ENCODE measurements around the gene SH3RF3. TPM values are rescaled to one million over a fixed set of nuclear protein-coding genes. Genes with fewer than 3 reads are reported as not detected.
A peak's percentile ranks its signal among the peaks of the same experiment; 100 is the strongest.

The SH3RF3 gene
- total RNA-seq, 1 donor from 2014 or later = 59.5 TPM

DNA sequence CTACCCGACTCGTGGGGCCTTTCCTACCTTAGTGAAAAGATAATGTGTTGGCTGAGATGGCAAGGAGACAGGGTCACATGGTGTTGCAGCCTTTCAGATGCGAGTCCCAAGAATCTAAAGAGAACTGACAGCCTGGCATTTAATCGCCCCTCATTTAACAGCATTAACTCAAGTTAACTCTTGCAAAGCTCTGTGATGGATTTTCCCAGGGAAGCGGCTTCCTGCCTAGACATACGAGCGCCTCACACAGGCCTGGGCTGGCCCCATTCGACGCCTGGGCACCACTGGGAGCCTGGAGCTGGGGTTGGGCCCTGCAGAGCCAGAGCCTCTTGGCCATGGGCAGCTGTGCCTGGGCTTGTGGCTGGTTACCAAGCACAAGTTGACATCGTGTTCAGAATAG is 344.0 kb downstream of the SH3RF3 start:
- Mint-ChIP-seq H3K9me3 (ENCODE audit: low read depth) (no peaks in the 10 kb centered on the region), H3K27ac (ENCODE audit: unreplicated experiment) (peak overlapping the region; percentile 87), H3K36me3 (ENCODE audit: low read depth) (no peaks in the 10 kb centered on the region), H3K4me1 (ENCODE audit: low read depth) (peaks cover 88% of the 10 kb centered on the region), H3K4me3 (ENCODE audit: unreplicated experiment) (no peak overlapping the region), H3K27me3 (ENCODE audit: low read depth) (no peaks in the 10 kb centered on the region)
- TF ChIP-seq, protein P1, sequence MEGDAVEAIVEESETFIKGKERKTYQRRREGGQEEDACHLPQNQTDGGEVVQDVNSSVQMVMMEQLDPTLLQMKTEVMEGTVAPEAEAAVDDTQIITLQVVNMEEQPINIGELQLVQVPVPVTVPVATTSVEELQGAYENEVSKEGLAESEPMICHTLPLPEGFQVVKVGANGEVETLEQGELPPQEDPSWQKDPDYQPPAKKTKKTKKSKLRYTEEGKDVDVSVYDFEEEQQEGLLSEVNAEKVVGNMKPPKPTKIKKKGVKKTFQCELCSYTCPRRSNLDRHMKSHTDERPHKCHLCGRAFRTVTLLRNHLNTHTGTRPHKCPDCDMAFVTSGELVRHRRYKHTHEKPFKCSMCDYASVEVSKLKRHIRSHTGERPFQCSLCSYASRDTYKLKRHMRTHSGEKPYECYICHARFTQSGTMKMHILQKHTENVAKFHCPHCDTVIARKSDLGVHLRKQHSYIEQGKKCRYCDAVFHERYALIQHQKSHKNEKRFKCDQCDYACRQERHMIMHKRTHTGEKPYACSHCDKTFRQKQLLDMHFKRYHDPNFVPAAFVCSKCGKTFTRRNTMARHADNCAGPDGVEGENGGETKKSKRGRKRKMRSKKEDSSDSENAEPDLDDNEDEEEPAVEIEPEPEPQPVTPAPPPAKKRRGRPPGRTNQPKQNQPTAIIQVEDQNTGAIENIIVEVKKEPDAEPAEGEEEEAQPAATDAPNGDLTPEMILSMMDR (IDR thresholded peaks at IDR 0.05) = no peak
- peak; percentile 74 for DNase-seq (ENCODE audit: low spot score)

DNA sequence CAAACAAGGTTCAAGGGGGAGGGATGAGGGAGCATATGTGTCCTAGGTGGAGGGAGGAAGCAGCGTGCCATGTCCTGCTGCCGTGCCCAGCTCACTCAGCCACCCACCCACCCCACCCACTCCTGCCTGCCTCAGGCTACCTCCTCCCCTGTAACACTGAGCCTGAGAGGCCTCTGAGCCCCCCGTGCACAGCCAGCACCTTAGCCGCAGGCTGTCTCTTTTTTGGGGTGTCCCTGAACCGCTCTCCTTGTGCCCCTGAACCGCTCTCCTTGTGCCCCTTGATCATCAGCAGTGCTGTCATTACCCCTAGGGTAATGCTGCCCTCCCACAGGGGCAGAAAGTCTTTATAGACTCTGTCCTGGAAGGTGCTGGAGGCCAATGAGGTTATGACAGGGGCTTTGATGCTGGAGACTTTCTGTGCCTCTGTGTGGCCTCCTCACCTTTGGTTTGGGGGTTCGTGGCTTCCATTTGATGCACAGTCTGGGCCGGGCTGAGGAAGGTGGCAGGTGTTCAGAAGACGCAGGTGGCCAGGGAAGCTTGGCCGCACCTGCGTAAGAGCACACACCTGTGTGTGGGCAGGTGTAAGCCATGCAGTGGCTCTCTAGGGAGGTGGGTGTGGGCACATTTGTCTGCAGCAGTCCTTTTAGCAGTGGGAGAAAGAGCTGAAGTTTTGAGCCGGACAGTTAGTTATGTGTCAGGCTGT is 344.8 kb downstream of the SH3RF3 start:
- Mint-ChIP-seq H3K9me3 (ENCODE audit: low read depth) (no peaks in the 10 kb centered on the region), H3K27me3 (ENCODE audit: low read depth) (no peaks in the 10 kb centered on the region), H3K4me1 (ENCODE audit: low read depth) (peaks cover 88% of the 10 kb centered on the region), H3K4me3 (ENCODE audit: unreplicated experiment) (no peak overlapping the region), H3K27ac (ENCODE audit: unreplicated experiment) (peak overlapping the region; percentile 87), H3K36me3 (ENCODE audit: low read depth) (peaks cover 4% of the 10 kb centered on the region)
- peak; percentile 48 for DNase-seq (ENCODE audit: low spot score)
- TF ChIP-seq, protein P1 (IDR thresholded peaks at IDR 0.05) = no peak

DNA sequence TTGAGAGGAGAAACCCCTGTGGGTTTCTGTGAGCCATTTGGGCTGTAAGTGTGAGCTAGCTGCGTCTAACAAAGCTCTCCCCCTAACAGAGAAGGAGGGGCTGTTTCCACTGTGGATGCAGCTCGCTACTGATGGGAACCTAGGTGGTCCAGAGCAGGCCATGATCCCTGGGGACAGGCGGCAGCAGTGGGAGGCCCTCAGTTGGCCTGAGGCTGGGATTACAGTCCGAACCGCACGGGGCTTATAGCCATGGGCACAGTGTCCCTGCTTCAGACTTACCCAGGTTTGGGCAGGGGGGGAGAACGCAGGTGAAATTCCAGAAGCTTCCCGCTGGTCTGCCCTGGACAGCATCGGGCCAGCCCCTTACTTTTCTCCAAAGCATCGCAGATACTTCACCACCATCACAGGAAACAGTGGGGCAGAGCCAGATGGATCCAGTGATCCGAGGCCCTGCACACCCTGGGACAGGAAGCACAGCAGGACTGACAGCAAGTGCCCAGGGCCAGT is 345.4 kb downstream of the SH3RF3 start:
- H3K4me1 Mint-ChIP-seq (ENCODE audit: low read depth) = peaks cover 86% of the 10 kb centered on the region

DNA sequence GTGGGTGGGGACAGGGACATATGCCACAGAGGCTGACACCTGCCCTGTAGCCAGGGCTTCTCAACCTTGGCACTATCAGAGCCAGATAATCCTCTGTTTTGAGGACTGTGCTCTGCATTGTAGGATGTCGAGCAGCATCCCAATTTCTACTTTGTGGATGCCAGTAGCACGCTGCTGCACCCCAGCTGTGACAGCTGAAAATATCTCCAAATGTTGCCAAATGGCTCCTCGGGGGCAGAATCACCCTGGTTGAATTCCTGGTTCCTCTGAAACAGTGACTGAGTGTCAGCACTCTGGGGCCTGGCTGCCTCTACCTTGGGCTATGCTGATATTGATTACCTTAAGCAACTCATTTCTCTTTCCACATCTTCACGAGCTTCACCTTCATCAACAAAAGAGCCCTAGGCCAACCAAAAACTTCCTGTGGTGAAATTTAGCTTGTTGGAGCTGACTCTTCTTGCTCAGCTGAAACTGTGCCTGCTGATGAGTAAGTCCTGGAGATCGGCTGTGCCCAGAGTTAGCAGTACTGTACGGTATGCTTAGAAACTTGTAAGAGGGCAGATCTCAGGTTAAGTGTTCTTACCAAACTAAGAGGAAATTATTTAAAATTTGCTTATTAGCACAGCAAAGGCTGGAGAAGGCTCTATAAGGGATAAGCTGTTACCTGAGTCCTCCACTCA is 346.7 kb downstream of the SH3RF3 start:
- TF ChIP-seq, protein P1 (IDR thresholded peaks at IDR 0.05) = no peak
- Mint-ChIP-seq H3K4me1 (ENCODE audit: low read depth) (peaks cover 84% of the 10 kb centered on the region), H3K9me3 (ENCODE audit: low read depth) (no peaks in the 10 kb centered on the region), H3K36me3 (ENCODE audit: low read depth) (peaks cover 9% of the 10 kb centered on the region), H3K27me3 (ENCODE audit: low read depth) (no peaks in the 10 kb centered on the region), H3K4me3 (ENCODE audit: unreplicated experiment) (no peak overlapping the region), H3K27ac (ENCODE audit: unreplicated experiment) (peak overlapping the region; percentile 74)
- DNase-seq (ENCODE audit: low spot score) = peak; percentile 35

More for the DNA sequence above, 345.4 kb downstream of the SH3RF3 start:
- no peak overlapping the region for H3K27ac Mint-ChIP-seq (ENCODE audit: unreplicated experiment)
- TF ChIP-seq, protein P1 (IDR thresholded peaks at IDR 0.05) = no peak
- peaks cover 4% of the 10 kb centered on the region for H3K36me3 Mint-ChIP-seq (ENCODE audit: low read depth)
- H3K27me3 Mint-ChIP-seq (ENCODE audit: low read depth) = no peaks in the 10 kb centered on the region
- no peaks in the 10 kb centered on the region for H3K9me3 Mint-ChIP-seq (ENCODE audit: low read depth)
- H3K4me3 Mint-ChIP-seq (ENCODE audit: unreplicated experiment) = no peak overlapping the region
- DNase-seq (ENCODE audit: low spot score) = peak; percentile 66

DNA sequence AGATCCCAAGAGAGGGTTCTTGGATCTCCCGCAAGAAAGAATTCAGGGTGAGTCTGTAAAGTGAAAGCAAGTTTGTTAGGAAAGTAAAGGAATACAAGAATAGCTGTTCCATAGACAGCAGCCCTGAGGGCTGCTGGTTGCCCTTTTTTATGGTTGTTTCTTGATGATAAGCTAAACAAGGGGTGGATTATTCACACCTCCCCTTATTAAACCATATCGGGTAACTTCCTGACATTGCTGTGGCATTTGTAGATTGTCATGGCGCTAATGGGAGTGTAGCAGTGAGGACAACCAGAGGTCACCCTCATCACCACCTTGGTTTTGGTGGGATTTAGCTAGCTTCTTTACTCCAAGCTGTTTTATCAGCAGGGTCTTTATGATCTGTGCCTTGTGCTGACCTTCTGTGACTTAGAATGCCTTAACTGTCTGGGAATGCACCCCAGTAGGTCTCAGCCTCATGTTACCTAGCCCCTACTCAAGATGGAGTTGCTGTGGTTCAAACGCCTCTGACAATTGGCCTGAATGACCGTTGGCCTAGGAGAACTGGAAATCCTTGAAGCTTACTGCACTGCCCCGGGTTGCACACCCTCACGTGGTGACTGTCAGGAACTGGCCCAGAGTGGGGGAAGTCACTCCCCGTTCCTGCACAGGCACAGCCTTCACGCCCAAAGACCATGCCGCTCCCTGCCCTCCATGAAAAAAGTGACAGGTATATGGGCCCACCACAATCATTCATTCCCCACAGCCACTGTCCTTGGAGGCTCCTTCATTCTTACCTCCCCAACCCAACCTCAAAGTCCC is 347.8 kb downstream of the SH3RF3 start:
- no peak overlapping the region for H3K4me3 Mint-ChIP-seq (ENCODE audit: unreplicated experiment)
- H3K36me3 Mint-ChIP-seq (ENCODE audit: low read depth) = peaks cover 14% of the 10 kb centered on the region
- TF ChIP-seq, protein P1 (IDR thresholded peaks at IDR 0.05) = no peak
- no peaks in the 10 kb centered on the region for H3K9me3 Mint-ChIP-seq (ENCODE audit: low read depth)
- no peaks in the 10 kb centered on the region for H3K27me3 Mint-ChIP-seq (ENCODE audit: low read depth)
- H3K4me1 Mint-ChIP-seq (ENCODE audit: low read depth) = peaks cover 85% of the 10 kb centered on the region
- no peak for DNase-seq (ENCODE audit: low spot score)
- peak overlapping the region; percentile 74 for H3K27ac Mint-ChIP-seq (ENCODE audit: unreplicated experiment)

Data from chondrocyte (in vitro differentiated cells).